SK-N-SH (cell line): ENCODE measurements around the gene APOO. TPM values are rescaled to one million over a fixed set of nuclear protein-coding genes. Genes with fewer than 3 reads are reported as not detected.

ENCODE experiments used
- CTCF ChIA-PET: fragments of 300-600, 350-600 bp; formaldehyde crosslinking; extraction: SDS; loops from one replicate; lab custom pipeline; 2021; lab: Yijun Ruan, JAX
- POLR2A ChIA-PET: fragments of 350-600 bp; sonication (Branson Sonifier 250); formaldehyde crosslinking; extraction: SDS; loops from one replicate; lab custom pipeline; 2020; ENCODE audit warnings: antibody characterized with exemption, inconsistent platforms; lab: Yijun Ruan, JAX
- DNase-seq: peaks from one replicate; pipeline ENCODE4 v3.0.0; 2012
- H2AFZ ChIP-seq: fragments of 200-600 bp; sonication (generic); 2 replicates; pipeline ENCODE4 v1.8.1; 2016; ENCODE audit warnings: antibody characterized with exemption, mild to moderate bottlenecking, low read depth
- H3F3A ChIP-seq: fragments of 200-600 bp; sonication (generic); replicated peaks from 2 replicates; pipeline ENCODE3; 2016; ENCODE audit warnings: antibody characterized with exemption, mild to moderate bottlenecking; ENCODE audit not compliant: insufficient read depth
- H3K27ac ChIP-seq, 2 experiments: fragments of 200-500 bp in 1 of 2; fragments of 200-600 bp in 1 of 2; sonication (Bioruptor generic) in 1 of 2; sonication (generic), shearing (Covaris generic) in 1 of 2; 2 replicates each; pipeline versions ENCODE4 v1.5.1 to v1.6.1; 2014 to 2016; ENCODE audit warnings: low read depth in 2 of 2, inconsistent platforms in 1 of 2, low read length in 1 of 2, mild to moderate bottlenecking in 1 of 2, mixed read lengths in 1 of 2
- H3K27me3 ChIP-seq: fragments of 200-600 bp; sonication (generic), shearing (Covaris generic); 2 replicates; pipeline ENCODE4 v1.6.1; 2016; ENCODE audit warnings: mixed run types; ENCODE audit not compliant: insufficient read depth
- H3K36me3 ChIP-seq, 2 experiments: fragments of 200-500 bp in 1 of 2; fragments of 200-600 bp in 1 of 2; sonication (Bioruptor generic) in 1 of 2; sonication (generic) in 1 of 2; replicated peaks in 1 of 2; 2 replicates each; pipeline versions ENCODE3 to v1.5.1; 2014 to 2016; ENCODE audit warnings: low read length in 1 of 2, mild to moderate bottlenecking in 1 of 2; ENCODE audit not compliant: insufficient read depth in 2 of 2, control insufficient read depth in 1 of 2
- H3K4me1 ChIP-seq, 2 experiments: fragments of 200-500 bp in 1 of 2; fragments of 200-600 bp in 1 of 2; sonication (Bioruptor generic) in 1 of 2; sonication (generic), shearing (Covaris generic) in 1 of 2; 2 replicates each; pipeline versions ENCODE4 v1.5.1 to v1.6.1; 2014 to 2016; ENCODE audit warnings: low read depth in 1 of 2, low read length in 1 of 2, mixed run types in 1 of 2; ENCODE audit not compliant: insufficient read depth in 2 of 2, control insufficient read depth in 1 of 2
- H3K4me2 ChIP-seq: fragments of 200-600 bp; sonication (generic), shearing (Covaris generic); 2 replicates; pipeline ENCODE4 v1.6.1; 2017; ENCODE audit warnings: mixed run types
- H3K4me3 ChIP-seq, 2 experiments: fragments of 200-500 bp in 1 of 2; fragments of 200-600 bp in 1 of 2; sonication (Bioruptor generic) in 1 of 2; sonication (generic), shearing (Covaris generic) in 1 of 2; 2 replicates each; pipeline versions ENCODE4 v1.5.1 to v1.8.1; 2014 to 2016; ENCODE audit warnings: low read depth in 2 of 2, inconsistent platforms in 1 of 2, low read length in 1 of 2, mild to moderate bottlenecking in 1 of 2, mixed read lengths in 1 of 2, moderate library complexity in 1 of 2
- H3K79me2 ChIP-seq: fragments of 200-600 bp; sonication (generic); 2 replicates; pipeline ENCODE4 v1.8.1; 2017; ENCODE audit warnings: mild to moderate bottlenecking; ENCODE audit not compliant: insufficient read depth
- H3K9ac ChIP-seq: fragments of 200-600 bp; sonication (generic); 2 replicates; pipeline ENCODE4 v1.6.1; 2017; ENCODE audit warnings: mixed run types
- H3K9me2 ChIP-seq: fragments of 200-600 bp; sonication (generic); 2 replicates; pipeline ENCODE4 v1.6.1; 2017; ENCODE audit warnings: mixed run types
- H3K9me3 ChIP-seq: fragments of 200-600 bp; sonication (generic); 2 replicates; pipeline ENCODE4 v1.6.1; 2017; ENCODE audit warnings: mixed run types, mild to moderate bottlenecking, moderate library complexity
- H4K20me1 ChIP-seq: fragments of 200-600 bp; sonication (generic); 2 replicates; pipeline ENCODE4 v1.6.1; 2017; ENCODE audit warnings: mild to moderate bottlenecking, mixed run types; ENCODE audit not compliant: insufficient read depth
- CHD2 ChIP-seq: fragments of 150-350 bp; IDR thresholded peaks from 2 replicates; pipeline ENCODE4 v1.6.1; 2018; ENCODE audit warnings: low read length; ENCODE audit not compliant: partially characterized antibody
- EP300 ChIP-seq, 2 experiments: IDR thresholded peaks; 2 replicates each; pipeline versions ENCODE4 v1.4.0 to v1.6.1; 2012; ENCODE audit warnings: borderline replicate concordance in 1 of 2, low read depth in 1 of 2, low read length in 1 of 2
- EZH2phosphoT487 ChIP-seq: fragments of 200-600 bp; sonication (generic); IDR thresholded peaks from 2 replicates; pipeline ENCODE4 v1.6.1; 2017; ENCODE audit warnings: low read depth, mixed run types, mild to moderate bottlenecking, antibody characterized with exemption, moderate library complexity, borderline replicate concordance
- FOSL2 ChIP-seq: IDR thresholded peaks from 2 replicates; pipeline ENCODE4 v1.4.0; 2012; ENCODE audit warnings: low read depth, mild to moderate bottlenecking, moderate library complexity, borderline replicate concordance
- FOXJ3 ChIP-seq: sonication (generic); formaldehyde crosslinking; IDR thresholded peaks from 2 replicates; pipeline ENCODE4 v1.5.1; 2020; ENCODE audit warnings: mild to moderate bottlenecking, missing genetic modification reagents
- FOXM1 ChIP-seq: IDR thresholded peaks from 2 replicates; pipeline ENCODE4 v1.4.0; 2012; ENCODE audit warnings: low read depth, mild to moderate bottlenecking
- GATA2 ChIP-seq: sonication (generic); formaldehyde crosslinking; IDR thresholded peaks from 2 replicates; pipeline ENCODE4 v1.5.0; 2020; ENCODE audit warnings: mild to moderate bottlenecking, missing genetic modification reagents
- IRF3 ChIP-seq: fragments of 150-350 bp; IDR thresholded peaks from 2 replicates; pipeline ENCODE4 v1.6.1; 2016; ENCODE audit warnings: mild to moderate bottlenecking, low read depth, low read length
- JUND ChIP-seq: IDR thresholded peaks from 2 replicates; pipeline ENCODE4 v1.4.0; 2012
- NRF1 ChIP-seq: IDR thresholded peaks from 2 replicates; pipeline ENCODE4 v1.6.1; 2012; ENCODE audit warnings: low read depth, mild to moderate bottlenecking, low read length
- POLR2AphosphoS5 ChIP-seq: IDR thresholded peaks from 2 replicates; pipeline ENCODE4 v1.6.1; 2012; ENCODE audit warnings: low read depth, low read length
- RAD21 ChIP-seq: IDR thresholded peaks from 2 replicates; pipeline ENCODE4 v1.6.1; 2012; ENCODE audit warnings: mild to moderate bottlenecking, low read length
- RCOR1 ChIP-seq: fragments of 150-350 bp; IDR thresholded peaks from 2 replicates; pipeline ENCODE4 v1.6.1; 2017; ENCODE audit warnings: antibody characterized with exemption, low read length
- RFX5 ChIP-seq: IDR thresholded peaks from 2 replicates; pipeline ENCODE4 v1.6.1; 2012; ENCODE audit warnings: mild to moderate bottlenecking, improper control_type of control experiment, low read length
- SMC3 ChIP-seq: IDR thresholded peaks from 2 replicates; pipeline ENCODE4 v1.6.1; 2012; ENCODE audit warnings: low read depth, low read length, improper control_type of control experiment
- TAF1 ChIP-seq: IDR thresholded peaks from 2 replicates; pipeline ENCODE4 v1.6.1; 2012; ENCODE audit warnings: low read depth, mild to moderate bottlenecking, low read length, moderate library complexity, borderline replicate concordance
- TCF12 ChIP-seq: IDR thresholded peaks from 2 replicates; pipeline ENCODE4 v1.4.0; 2012
- TEAD4 ChIP-seq: IDR thresholded peaks from 2 replicates; pipeline ENCODE4 v1.4.0; 2012; ENCODE audit warnings: mild to moderate bottlenecking, borderline replicate concordance; ENCODE audit not compliant: insufficient read depth
- USF2 ChIP-seq: fragments of 150-350 bp; IDR thresholded peaks from 2 replicates; pipeline ENCODE4 v1.6.1; 2017; ENCODE audit warnings: antibody characterized with exemption, low read length, low read depth, borderline replicate concordance
- ZBTB33 ChIP-seq: IDR thresholded peaks from 2 replicates; pipeline ENCODE4 v1.4.0; 2012; ENCODE audit warnings: low read depth, borderline replicate concordance
- WGBS: methylation state at CpG from one replicate; pipeline ENCODE4 v1.1.6; 2017; ENCODE audit warnings: low lambda C conversion rate; 5-methylcytosine and 5-hydroxymethylcytosine counted together
- polyA plus RNA-seq, 3 experiments: library from polyadenylated mRNA; depleted of rRNA; stranded (reverse); fragments of >200 nt; gene quantifications; 2 replicates each; pipeline ENCODE4 v1.2.3, GENCODE V29; 2012

Gene APOO
- polyA plus RNA-seq, 1 of the 3 experiments (the other 2 are of a cell fraction): 22.0 TPM

DNA sequence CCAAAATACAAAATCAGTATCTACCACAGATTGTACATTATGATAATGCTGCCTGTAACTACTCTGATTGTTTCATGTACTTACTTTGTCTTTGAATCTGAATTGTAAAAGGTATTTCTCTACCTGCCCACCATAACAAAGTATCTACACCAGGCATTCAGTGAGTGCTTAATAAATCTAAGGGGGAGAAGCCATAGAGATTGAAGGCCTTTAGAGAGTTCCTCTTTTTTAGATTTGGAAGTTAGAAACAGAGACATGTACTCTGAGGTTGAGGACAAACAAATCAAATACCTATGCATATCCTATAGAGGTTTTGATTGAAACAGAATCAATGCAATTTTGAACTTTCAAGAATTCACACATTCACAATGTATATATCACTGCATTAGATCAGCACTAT, 82.1 kb downstream of the APOO start:
- no peaks in the 10 kb centered on the region for H3F3A ChIP-seq
- H2AFZ ChIP-seq: no peak overlapping the region
- H3K27me3 ChIP-seq: peaks cover 8% of the 10 kb centered on the region; the same call in 1 of the 2 replicates
- POLR2A ChIA-PET: no interaction called here
- H4K20me1 ChIP-seq: no peaks in the 10 kb centered on the region
- H3K27ac ChIP-seq: no peak overlapping the region
- TF ChIP-seq POLR2AphosphoS5 (no peak), JUND (no peak), TCF12 (no peak), RFX5 (no peak), TEAD4 (no peak), FOSL2 (no peak), EZH2phosphoT487 (no peak), NRF1 (no peak), GATA2 (CRISPR knock-in tag) (no peak), FOXJ3 (CRISPR knock-in tag) (no peak)
- no peak overlapping the region for H3K9ac ChIP-seq
- H3K4me3 ChIP-seq: no peak overlapping the region
- H3K9me2 ChIP-seq: no peaks in the 10 kb centered on the region
- H3K79me2 ChIP-seq: no peaks in the 10 kb centered on the region
- no peak for DNase-seq
- no peaks in the 10 kb centered on the region for H3K4me1 ChIP-seq
- H3K4me2 ChIP-seq: no peak overlapping the region
- H3K36me3 ChIP-seq: no peaks in the 10 kb centered on the region
- no peaks in the 10 kb centered on the region for H3K9me3 ChIP-seq
- CTCF ChIA-PET: no interaction called here

GRCh38 chrX:23822841-23823240, 84.9 kb downstream of the APOO start:
- DNase-seq: no peak
- H3K9me2 ChIP-seq: no peaks in the 10 kb centered on the region
- CTCF ChIA-PET: interaction anchor here (0.7 kb wide), 1 partner anchor 12 kb away, joined by 4 read pairs; no protein-coding TSS in a partner anchor
- no peaks in the 10 kb centered on the region for H3K36me3 ChIP-seq
- TF ChIP-seq TAF1 (no peak), NRF1 (no peak), GATA2 (CRISPR knock-in tag) (no peak), POLR2AphosphoS5 (no peak), SMC3 (no peak), FOXJ3 (CRISPR knock-in tag) (no peak), RCOR1 (no peak), TEAD4 (no peak), JUND (no peak), RFX5 (no peak), ZBTB33 (no peak), IRF3 (no peak), RAD21 (no peak), USF2 (no peak), EP300 (IDR thresholded peaks at IDR 0.05; ENCODE audit: borderline replicate concordance in 1 of 2, low read depth in 1 of 2, low read length in 1 of 2) (no peak), CHD2 (no peak), FOXM1 (no peak), EZH2phosphoT487 (no peak), FOSL2 (no peak)
- TF ChIP-seq, all 33 proteins: peak for 0
- no peak overlapping the region for H2AFZ ChIP-seq
- H3K4me3 ChIP-seq: no peak overlapping the region
- 65% methylated on average over 4 of the region's 6 CpGs for WGBS
- no peaks in the 10 kb centered on the region for H3K4me1 ChIP-seq
- no peaks in the 10 kb centered on the region for H3F3A ChIP-seq
- no peaks in the 10 kb centered on the region for H4K20me1 ChIP-seq
- H3K79me2 ChIP-seq: no peaks in the 10 kb centered on the region
- no peak overlapping the region for H3K27ac ChIP-seq
- no peaks in the 10 kb centered on the region for H3K9me3 ChIP-seq
- POLR2A ChIA-PET: no interaction called here
- peaks cover 8% of the 10 kb centered on the region; the same call in 1 of the 2 replicates for H3K27me3 ChIP-seq
- H3K9ac ChIP-seq: no peak overlapping the region
- no peak overlapping the region for H3K4me2 ChIP-seq
